Muscle of arm (tissue), 14 donors: ENCODE data around the gene KRTAP5-5. TPM values are rescaled to one million over a fixed set of nuclear protein-coding genes. Genes with fewer than 3 reads are reported as not detected.
"Not testable (repeated sequence)": the region's sequence is repeated elsewhere in the genome, so short reads cannot be mapped to it uniquely, and the experiment has no call there.

Source experiments
- DNase-seq: peaks from one replicate; pipeline ENCODE4 v3.0.0-alpha.2; 2013
- long read RNA-seq, 11 donors: transcript quantifications; one replicate each; lab custom pipeline, GENCODE V29; 2026
- polyA plus RNA-seq, 12 donors: library from polyadenylated mRNA; unstranded; fragments of 120-200 nt; gene quantifications; one replicate each; pipeline ENCODE4 v1.2.1, GENCODE V29; 2013; ENCODE audit not compliant: insufficient read length in 12 of 12

The KRTAP5-5 gene, protein sequence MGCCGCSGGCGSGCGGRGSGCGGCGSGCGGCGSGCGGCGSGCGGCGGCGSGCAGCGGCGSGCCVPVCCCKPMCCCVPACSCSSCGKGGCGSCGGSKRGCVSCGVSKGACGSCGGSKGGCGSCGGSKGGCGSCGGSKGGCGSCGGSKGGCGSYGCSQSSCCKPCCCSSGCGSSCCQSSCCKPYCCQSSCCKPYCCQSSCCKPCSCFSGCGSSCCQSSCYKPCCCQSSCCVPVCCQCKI
- not detected for polyA plus RNA-seq
- long read RNA-seq, donor 1, result 0 reads
- long read RNA-seq, donor 2, result 0 reads
- long read RNA-seq, donor 3, result 0 reads
- long read RNA-seq, donor 4, result 0 reads
- long read RNA-seq, donor 5, result 0 reads
- long read RNA-seq, donor 6, result 0 reads
- long read RNA-seq, donor 7, result 0 reads
- long read RNA-seq, donor 8, result 0 reads
- long read RNA-seq, donor 9, result 0 reads
- long read RNA-seq, donor 10, result 0 reads
- long read RNA-seq, donor 11, result 0 reads

DNA sequence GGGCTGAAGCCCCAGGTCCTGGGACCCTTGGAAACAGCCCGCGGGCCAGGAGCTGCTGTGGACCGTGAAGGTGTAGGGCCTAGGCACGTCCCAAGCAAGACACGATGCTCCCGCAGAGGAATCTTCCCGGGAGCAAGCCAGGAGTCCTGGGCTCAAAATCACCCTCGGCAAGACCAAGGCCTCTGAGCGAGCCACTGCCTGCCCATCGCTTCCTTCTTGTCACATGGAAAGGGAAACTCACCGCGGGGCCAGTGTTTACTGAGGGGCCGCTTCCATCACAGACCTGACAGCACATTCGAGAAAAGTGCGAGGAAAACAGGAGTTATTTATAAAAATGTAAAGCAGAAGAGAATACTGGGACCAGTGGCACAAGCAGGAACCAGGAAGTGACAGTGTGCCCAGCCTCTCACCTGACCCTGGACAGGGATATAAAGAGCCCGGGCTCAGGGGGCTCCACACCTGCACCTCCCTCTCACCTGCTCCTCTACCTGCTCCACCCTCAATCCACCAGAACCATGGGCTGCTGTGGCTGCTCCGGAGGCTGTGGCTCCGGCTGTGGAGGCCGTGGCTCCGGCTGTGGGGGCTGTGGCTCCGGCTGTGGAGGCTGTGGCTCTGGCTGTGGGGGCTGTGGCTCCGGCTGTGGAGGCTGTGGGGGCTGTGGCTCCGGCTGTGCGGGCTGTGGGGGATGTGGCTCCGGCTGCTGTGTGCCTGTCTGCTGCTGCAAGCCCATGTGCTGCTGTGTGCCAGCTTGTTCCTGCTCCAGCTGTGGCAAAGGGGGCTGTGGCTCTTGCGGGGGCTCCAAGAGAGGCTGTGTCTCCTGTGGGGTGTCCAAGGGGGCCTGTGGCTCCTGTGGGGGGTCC, at the start of gene KRTAP5-5:
Gene KRTAP5-5 (plus strand): TSS at position 450 of the 860 bp plus-strand sequence. CDS start 66 bp downstream, at position 516.
- no peak for DNase-seq

DNA sequence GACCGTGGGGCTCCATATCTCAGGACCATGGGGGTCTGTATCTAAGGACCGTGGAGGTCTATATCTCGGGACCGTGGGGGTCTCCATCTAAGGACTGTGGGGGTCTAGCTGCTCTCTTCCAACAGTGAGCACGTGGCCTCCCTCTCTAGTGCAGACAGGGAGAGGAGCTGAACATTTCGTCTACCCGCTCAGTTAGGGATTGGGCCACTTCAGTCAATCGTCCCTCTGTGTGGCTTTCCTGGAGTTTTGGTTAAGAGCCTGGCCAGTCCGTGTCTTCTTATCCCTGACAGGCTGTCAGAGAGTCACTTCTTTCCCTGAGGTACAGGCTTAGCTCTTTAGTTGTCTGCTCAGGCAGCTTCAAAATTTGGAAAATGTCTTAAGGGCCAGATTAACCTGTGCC, 47.6 kb upstream of the KRTAP5-5 start:
- no peak for DNase-seq

DNA sequence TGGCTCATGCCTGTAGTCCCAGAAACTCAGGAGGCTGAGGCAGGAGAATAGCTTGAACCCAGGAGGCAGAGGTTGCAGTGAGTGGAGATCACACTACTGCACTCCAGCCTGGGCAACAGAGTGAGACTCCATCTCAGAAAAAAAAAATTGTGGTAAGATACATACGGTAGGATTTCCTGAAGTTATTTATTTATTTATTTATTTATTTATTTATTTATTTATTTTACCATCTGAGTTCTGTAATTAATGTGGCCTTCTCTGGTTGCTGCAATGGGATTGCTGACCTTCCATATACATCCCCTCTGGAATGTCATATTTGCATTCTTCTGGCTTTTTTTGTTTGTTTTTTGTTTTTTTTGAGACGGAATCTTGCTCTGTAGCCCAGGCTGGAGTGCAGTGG, 46.7 kb upstream of the KRTAP5-5 start:
- DNase-seq, result not testable (repeated sequence)

DNA sequence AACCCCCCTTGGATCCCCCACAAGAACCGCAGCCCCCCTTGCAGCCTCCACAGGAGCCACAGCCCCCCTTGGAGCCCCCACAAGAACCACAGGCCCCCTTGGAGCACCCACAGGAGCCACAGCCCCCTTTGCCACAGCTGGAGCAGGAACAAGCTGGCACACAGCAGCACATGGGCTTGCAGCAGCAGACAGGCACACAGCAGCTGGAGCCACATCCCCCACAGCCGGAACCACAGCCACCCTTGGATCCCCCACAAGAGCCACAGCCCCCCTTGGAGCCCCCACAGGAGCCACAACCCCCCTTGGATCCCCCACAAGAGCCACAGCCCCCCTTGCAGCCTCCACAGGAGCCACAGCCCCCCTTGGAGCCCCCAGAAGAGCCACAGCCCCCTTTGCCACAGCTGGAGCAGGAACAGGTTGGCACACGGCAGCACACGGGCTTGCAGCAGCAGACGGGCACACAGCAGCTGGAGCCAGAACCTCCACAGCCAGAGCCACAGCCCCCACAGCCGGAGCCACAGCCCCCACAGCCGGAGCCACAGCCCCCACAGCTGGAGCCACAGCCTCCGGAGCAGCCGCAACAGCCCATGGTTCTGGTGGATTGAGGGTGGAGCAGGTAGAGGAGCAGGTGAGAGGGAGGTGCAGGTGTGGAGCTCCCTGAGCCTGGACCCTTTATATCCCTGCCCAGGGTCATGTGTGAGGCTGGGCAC, 44.8 kb upstream of the KRTAP5-5 start, which contains the start of gene KRTAP5-1:
Gene KRTAP5-1 (minus strand): TSS at position 623 of the 710 bp plus-strand sequence. CDS start 34 bp downstream, at position 589.
- DNase-seq, result not testable (repeated sequence)

DNA sequence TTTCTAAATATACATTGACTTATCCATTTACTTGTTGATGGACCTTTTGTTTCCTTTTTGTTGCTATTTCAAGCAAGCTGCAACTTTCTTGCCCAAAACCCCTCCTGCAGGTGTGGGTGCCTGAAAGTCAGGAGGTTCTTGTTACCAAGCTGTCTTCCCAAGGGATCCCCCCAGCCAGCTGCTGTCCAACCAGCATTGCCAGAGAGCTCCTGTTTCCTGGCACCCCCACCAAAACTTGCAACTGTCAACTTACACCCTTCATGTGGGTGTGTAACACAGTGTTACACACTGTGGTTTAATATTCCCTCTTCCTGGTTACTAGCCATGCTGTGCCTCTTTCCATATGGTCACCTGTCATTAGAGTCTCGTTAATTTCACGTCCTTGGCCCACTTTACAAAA, 42.9 kb upstream of the KRTAP5-5 start:
- no peak for DNase-seq

DNA sequence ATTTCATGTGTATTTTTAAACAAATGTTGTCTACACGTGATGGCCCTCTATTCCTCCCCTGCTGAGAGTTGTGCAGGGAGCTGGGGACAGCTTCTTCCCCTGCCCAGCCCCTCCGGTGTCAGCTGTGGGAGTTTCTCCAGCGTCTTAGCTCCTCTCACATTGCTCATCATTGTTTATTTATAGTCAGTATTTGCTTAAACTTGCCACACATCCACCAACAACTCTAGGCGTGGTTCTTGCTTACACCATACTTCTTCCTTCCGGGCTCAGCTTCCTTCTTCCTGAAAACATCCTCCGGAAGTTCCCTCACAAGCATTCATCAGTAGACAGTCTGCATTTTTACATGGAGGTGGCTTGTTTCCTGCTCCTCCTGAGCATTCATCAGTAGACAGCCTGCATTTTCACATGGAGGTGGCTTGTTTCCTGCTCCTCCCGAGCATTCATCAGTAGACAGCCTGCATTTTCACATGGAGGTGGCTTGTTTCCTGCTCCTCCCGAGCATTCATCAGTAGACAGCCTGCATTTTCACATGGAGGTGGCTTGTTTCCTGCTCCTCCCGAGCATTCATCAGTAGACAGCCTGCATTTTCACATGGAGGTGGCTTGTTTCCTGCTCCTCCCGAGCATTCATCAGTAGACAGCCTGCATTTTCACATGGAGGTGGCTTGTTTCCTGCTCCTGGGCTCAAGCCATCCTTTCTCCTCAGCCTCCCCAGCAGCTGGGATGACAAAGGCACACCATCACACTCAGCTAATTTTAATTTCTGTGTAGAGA, 40.2 kb upstream of the KRTAP5-5 start:
- not testable (repeated sequence) for DNase-seq

DNA sequence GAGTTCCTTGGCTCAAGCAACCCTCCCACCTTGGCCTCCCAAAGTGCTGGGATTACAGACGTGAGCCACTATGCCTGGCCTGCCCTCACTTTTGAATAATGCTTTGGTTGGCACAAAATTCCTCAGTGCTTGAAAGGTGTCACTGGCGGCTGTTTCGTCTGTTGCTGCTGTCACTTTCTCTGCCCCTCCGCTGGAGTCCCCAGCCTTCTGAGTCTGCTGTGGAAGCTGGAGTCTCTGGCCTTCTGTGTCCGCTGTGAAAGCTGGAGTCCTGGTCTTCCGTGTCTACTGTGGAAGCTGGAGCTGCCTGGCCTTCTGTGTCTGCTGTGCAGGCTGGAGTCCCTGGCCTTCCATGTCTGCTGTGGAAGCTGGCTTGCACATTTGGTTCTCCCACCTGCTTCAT, 39.6 kb upstream of the KRTAP5-5 start:
- DNase-seq, result no peak

DNA sequence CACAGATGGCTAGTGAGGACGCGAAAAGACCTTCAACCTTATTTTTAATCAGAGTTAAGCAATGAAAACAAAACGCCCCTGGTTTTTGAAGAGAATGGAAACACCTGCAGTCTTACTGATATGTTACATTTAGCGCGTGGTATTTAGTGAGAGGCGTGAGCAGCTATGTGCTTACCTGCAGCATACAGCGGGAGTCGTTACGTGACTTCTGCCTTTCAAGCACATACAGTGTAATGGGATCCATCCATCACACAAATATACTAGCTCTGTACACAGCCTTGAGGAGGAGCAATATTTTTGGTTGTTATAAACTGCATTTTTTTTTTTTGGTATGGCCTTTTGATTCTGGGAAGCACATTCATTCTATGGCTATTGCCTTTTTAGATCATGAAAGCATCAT, 36.9 kb upstream of the KRTAP5-5 start:
- DNase-seq, result no peak

DNA sequence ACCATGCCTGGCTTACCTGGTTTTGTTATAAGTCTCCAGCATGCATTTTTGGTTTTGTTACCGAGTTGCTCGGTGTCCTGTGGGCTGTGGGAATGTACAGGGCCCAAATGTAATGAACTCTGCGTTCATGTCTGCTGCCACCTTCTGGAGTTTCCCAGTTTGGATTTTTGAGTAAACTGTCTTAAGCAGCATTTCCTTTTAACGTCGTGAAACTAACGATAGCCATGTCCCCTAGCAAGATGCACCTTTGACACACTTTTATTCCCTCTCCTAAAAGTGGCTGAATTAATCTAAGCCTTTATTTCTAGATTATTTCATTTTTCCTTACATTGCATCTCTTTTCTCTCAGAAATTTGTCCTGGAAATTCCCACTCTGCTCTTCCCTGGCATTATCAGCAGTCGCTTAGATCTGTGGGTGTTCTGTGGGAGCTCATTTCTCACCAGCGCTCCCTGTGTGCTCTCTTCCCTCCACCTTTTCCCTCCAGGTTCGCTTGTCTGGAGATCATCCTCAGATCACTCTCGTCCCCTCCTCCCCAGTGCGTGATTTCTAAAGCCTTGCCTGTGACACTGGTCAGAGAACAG, 33.5 kb upstream of the KRTAP5-5 start:
- not testable (repeated sequence) for DNase-seq

DNA sequence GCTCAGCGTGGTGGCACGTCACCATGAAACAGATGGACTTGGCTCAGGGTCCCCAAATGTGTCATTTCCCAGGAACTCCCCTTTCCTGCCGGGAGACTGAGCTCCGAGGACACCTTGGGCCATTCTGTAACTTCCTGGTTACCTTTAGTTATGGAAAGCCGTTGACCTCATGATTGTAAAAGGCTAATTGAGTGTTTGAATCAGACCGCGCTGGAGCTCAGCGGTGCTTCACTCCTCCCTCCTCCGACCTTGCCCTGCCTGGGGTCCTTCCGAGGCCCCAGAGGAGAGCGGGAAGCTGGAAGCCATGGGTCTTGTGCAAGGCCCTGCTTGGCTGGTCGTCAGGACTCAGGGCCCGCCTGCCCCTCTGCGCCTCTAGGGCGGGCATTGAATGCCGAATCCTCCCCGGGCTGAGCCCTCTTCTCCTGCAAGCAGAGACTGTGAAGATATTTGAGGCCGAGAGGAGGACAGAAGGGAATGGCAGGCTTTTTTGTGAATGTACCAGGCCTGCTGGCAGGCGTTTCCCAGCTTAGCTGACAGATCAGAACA, 32.9 kb upstream of the KRTAP5-5 start:
- DNase-seq, result not testable (repeated sequence)

DNA sequence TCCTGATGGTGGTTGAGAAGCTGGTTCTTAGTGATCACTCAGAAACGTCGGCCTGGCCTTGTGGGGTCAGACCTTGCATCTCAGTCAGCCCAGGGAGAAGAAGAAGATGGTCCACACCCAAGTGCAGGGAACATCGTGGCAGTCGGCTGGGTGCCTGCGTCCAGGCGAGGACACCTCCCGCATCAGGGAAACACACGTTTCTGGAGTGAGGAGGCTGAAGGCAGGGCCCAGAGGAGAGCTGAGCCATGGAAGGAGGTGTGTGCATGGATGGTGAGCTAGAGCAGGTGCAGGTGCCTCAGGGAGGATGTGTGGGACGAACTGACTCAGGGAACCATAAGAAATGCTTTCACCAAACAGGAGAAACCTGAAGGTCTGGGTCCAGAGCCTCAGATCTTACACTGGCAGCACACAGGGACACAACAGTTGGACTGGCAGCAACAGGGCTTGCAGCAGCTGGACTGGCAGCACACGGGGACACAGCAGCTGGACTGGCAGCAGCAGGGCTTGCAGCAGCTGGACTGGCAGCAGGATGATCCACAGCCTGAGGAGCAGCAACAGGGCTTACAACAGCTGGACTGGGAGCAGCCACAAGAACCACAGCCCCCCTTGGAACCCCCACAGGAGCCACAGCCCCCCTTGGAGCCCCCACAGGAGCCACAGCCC, 32.1 kb upstream of the KRTAP5-5 start:
- DNase-seq, result no peak

DNA sequence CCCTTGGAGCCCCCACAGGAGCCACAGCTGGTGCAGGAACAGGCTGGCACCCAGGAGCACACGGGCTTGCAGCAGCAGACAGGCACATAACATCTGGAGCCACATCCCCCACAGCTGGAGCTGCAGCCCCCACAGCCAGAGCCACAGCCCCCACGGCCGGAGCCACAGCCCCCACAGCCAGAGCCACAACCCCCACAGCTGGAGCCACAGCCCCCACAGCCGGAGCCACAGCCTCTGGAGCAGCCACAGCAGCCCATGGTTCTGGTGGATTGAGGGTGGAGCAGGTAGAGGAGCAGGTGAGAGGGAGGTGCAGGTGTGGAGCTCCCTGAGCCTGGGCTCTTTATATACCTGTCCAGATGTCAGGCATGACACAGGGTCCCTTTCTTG, 31.6 kb upstream of the KRTAP5-5 start, which contains the start of gene KRTAP5-2:
Gene KRTAP5-2 (minus strand): TSS at position 301 of the 387 bp plus-strand sequence. CDS start 44 bp downstream, at position 257.
- DNase-seq, result no peak

DNA sequence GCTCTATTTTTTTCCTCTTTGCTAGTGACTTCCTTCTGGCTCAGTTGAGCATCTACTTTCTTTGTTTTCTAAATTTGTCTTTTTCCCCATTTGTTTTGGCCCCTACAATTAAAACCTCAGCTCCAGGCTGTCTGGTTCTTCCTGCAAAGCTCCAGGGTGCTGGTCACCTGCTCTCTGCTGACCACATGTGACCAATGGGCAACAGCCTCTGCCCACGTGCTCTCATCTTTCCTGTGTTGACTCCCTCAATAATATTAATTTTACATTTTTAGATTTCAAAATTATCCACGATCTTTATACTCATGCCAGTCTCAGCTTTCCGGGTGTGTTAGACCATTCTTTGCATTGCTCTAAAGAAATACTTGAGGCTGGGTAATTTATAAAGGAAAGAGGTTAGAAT, 31.2 kb upstream of the KRTAP5-5 start:
- DNase-seq, result not testable (repeated sequence)

DNA sequence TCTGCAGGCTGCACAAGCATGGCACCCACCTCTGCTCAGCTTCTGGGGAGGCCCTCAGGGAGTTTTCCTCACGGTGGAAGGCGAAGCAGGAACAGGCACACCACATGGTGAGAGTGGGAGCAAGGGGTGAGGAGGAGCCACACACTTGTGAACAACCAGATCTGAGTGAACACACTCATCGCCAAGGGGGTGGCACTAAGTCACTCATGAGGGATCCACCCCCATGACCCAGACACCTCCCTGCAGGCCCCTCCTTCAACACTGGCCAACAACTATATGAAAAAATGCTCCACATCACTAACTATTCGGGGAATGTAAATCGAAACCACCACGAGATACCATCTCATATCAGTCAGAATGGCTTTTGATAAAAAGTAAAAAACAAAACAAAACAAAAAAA, 30.8 kb upstream of the KRTAP5-5 start:
- DNase-seq, result no peak

DNA sequence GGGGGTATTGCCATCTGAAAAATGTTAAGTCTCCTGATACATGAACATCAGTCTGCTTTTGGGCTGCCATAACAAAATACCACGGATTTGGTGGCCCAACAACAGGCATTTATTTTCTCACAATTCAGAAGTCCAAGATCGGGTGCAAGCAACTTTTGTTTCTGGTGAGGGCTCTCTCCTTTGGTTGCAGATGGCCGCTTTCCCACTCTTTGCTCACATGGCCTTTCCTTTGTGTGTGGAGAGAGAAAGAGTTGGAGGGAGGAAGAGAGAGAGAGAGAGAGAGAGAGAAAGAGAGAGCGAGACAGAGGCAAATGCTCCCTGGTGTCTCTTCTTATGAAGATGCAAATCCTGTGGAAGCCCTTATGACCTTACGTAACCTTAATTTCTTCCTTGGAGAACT, 28.9 kb upstream of the KRTAP5-5 start:
- no peak for DNase-seq

DNA sequence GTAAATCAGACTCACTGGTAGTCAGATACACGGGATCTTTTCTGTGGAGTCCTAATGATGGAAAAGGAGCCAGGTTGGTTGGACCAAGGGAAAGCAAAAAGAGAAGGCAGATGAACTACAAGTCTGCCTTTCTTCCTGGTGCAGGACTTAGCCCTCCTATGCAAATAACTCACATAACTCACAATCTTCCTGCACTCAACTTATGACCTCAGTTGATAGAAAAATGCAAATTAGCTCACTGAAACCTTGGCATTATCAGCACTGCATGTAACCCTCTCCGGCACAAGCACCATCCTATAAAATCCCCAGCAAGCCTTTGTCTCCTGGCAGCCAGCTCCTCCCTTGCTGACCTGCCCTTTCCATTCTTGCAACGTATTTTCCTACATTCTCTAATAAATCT, 27.9 kb upstream of the KRTAP5-5 start:
- DNase-seq, result not testable (repeated sequence)

DNA sequence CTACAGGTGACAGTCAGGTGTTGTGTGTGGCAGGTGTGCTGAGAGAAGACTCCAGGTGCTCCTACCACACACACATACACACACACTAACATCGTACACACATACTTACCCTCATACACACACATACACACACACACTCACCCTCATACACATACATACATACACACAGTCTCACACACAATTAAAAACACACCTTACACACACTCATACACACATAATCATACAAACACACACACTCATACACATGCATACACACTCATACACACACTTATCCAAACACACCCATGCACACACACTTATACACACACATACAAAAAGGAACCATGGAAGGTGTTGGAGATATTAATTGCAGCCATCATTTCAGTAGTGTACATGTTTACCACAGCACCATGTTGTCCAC, 25.9 kb upstream of the KRTAP5-5 start:
- DNase-seq, result no peak

DNA sequence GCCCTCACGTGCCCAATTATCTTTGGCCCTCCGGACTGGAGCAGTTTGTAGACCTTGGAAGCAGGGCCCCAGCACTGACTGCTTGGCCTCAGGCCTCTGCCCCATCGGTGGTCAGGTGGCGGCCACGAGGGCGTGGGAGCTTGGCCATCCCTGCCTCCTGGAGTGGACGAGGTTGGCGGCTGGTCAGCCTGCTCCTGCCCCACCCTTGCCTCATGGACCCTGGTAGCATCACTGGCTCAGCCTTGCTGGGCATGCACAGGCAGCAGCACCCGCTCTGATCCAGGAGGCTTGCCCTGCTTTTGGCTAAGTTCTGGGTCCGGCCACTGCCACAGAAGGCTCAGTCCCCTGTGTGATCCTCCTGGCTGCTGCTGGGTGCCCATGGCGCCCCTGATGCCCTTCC, 25.4 kb upstream of the KRTAP5-5 start:
- DNase-seq, result no peak

DNA sequence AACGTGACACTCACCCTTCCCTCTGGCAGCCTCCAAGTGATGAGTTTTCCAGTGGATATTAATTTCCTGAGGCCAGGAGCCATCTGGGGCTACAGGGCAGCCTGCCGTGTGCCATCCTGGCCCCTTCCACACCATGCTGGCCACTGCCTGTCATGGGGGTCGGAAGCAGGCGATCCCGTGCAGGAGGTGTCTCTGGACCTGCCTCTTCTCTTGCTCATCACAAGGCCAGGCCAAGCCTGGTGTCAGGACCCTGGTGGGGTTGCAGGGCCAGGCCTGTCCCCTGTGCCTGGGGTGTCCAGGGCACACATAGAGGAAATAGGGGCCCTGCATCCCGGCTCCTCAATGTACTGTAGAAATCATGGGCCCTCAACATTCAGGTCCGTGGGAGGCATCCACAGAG, 24.9 kb upstream of the KRTAP5-5 start:
- DNase-seq, result no peak

DNA sequence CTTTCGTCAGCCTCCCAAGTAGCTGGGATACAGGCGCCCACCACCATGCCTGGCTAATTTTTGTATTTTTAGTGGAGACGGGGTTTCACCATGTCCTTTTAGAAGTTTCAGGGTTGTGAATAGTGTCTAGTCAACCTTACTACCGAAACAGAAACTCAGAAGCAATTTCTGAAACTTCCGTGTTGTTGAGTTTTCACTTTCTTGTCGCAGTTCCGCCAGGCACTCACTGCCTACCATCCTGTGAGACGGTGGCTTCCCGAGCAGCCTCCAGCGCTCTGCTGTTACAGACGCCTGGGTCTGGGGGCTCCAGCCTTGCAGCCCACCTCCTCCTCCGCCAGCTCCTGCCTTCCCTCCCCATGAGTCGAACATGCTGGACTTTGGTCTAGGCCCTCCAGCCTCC, 23.7 kb upstream of the KRTAP5-5 start:
- not testable (repeated sequence) for DNase-seq
